NCI-H82 treated with DMSO at 0.1 percent for 48 hours (cell line): ENCODE data around the gene PRKCH.

ENCODE experiments used
- DNase-seq: peaks from one replicate; lab custom pipeline; 2025; ENCODE audit not compliant: unreplicated experiment; lab: John Stamatoyannopoulos, UW

The PRKCH gene

DNA sequence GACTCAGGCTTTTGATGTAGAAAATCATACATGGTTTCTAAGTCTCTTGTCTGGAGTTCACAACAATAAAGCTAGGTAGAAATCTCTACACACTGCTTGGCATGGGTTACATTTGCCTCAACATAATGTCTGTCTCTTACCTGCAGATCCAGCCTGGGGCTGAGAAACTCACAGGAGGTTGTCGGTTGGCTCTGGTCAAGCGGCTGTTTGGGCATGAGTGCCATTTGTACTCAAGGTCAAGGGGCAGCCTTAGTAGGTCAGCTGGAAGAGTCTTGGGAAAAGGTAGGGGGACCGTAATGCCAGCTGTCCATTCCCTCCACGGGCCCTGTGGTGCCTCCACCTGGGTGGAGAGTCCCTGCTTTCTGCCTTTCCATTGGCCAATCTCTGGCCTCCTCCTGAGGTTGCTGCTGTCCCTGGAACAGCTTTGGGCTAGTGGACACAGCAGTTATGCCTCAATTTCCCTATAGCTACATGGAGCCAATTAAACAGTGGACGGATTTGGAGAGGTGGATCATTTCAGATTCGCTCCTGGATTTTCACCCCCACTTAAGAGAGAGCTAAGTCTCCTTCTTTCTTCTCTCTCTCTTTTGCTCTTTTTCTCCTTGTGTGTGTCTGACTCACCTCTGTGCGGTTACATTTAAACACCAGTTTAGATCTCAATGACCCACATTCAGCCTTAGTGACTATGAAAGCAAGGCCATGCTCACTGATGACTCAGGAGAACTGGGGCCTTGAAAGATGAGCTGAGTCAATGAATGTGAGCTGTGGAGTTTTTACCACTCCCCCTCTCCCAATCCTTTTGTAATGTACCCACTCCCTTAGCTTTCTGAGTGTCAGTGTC, 241.2 kb downstream of the PRKCH start:
- no peak for DNase-seq

DNA sequence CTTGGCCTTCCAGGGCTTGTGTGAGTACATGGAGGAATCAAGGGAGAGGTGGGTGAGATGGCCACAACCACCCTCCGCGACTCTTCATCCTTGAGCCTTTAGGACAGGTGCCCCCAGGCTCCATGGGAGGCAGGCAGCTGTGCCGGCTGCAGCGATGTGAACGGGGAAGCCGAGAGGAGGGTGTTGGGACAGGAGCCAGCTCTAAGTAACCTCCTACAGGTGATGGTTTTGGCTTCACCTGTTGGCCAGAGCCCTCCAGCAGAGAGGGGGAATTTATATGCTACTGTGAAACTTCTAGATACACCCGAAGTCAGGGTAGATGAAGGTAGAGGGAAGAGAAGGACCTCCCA, 241.8 kb downstream of the PRKCH start:
- no peak for DNase-seq

DNA sequence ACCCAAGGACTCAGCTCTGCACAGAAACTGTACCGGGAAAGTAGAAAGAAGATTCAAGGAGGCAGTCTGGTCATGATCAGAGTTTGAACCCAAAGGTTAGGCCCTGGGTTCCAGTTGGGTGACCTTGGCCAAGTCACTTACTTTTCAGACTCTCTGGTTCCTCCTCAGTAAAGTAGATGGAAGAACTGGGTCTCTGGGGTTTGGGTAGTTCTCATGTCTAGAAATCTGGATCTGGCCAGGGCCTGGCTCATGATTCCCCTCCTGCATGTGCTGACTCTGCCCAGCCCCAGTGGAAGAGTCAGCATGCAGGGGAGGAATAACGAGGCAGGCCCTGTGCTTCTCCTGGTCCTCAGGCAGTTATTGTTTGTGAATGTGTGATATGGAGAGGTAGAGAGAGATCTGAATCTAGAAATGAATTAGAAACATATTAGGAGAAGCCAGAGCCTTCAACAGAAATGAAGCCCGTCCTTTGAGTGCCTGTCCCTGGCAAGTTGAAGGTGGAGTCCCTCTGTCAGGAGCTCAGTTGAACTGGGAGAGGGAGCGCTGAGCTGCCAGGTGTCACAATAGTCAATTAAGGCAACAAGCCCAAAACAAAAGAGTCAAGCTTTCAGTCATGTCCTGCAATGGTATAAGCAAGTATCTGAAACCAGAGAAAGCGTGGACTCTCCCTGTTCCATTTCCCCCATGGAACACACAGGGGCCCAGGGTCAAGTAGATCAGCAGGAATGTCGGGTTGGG, 242.7 kb downstream of the PRKCH start:
- DNase-seq = no peak

DNA sequence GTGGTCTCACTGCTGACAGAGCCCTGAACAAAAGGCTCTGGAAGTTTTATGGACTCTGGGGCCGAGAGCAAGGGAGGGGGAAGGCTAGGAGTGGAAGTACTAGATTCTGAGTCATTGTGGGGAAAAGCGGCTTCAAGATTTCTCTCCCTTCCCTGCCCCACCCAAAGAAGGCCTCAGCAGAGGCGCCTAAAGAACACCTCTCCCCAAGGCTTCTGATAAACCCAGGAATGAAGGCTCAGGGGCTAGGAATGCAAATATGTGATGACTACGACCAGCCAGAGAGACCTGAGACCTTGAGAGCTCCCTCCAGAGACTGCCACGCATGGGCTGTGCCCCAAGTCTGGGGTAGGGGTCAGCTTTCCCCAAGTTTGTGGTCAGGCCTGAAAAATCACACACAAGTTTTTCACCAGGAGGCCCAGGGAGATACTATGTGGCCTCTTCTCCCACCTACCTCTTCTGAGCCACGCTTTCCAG, 243.3 kb downstream of the PRKCH start:
- no peak for DNase-seq

DNA sequence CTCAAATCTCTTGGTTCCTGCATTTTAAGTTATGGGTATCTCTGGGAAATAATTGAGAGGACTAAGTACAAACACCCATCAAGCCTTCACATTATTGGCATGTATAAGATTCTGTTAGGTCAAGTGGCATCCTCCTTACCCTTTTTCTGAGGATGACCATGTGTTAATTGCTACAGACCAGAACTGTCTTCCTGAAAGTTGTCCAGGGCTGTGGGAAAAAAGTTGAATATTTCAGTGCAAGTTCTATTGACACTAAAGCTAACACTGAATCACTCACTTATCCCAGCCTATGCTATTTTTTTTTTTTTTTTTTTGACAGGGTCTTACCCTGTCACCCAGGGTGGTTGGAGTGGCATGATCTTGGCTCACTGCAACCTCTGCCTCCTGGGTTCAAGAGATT, 243.8 kb downstream of the PRKCH start:
- no peak for DNase-seq

DNA sequence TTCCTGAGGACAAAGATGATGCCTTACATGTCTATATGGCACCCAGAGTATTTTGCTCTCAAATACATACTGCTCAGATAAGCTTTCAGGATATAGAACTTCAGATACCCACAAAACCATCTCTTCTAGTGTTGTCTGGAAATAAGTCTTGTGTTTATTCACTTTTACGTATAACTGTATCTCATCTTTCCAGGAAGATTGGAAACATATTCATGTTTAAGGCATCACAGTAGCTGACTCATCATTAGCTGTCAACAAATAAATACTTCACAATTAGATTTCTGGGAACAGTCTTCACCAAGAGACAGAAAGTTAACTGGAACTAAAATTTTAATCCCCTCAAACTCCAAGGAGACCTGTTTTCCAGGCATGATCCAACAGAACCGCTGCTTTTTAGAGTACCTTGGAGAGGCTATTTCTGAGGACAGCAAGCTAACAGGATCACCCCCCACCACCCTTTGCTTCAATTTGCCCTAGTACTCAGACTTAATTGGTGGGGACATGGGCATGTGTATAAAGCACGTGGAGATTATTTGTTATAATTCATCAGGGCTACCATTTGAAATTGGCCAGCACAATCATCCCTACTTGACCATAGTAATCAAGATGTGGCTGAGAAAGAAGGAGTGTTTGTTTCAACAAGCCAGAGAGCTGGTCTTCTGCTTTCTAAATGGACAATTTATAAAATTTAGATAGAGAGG, 244.6 kb downstream of the PRKCH start:
- DNase-seq = no peak

DNA sequence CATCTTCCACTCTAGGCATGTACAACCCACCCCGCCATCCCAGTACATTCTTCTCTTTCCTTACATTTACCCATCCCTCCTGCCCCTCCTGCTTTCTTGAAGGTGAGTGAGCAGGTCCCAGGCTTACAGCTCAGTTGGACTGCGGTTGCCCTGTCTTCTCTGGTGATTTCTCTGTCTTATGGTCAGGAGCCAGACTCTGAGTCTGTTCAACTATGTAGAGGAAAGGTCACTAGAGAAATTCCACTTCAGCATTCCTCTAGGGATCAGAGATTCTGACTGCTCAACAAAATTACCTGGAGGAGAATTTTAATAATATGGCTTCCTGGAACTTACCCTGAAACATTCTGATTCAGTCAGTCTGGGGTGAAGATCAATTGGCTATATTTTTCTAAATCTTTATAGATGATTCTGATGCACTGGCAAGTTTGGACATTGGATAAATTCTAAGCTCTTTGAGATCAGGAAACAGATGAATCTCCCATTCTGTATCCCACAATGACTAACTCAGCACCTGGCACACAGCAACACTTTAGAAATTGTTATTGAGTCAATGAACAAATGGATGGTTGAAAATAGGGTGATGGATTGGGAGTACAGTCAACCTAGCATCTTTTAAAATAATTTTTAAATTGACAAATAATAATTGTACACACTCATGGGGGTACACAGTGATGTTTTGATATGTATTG, 245.3 kb downstream of the PRKCH start:
- no peak for DNase-seq

DNA sequence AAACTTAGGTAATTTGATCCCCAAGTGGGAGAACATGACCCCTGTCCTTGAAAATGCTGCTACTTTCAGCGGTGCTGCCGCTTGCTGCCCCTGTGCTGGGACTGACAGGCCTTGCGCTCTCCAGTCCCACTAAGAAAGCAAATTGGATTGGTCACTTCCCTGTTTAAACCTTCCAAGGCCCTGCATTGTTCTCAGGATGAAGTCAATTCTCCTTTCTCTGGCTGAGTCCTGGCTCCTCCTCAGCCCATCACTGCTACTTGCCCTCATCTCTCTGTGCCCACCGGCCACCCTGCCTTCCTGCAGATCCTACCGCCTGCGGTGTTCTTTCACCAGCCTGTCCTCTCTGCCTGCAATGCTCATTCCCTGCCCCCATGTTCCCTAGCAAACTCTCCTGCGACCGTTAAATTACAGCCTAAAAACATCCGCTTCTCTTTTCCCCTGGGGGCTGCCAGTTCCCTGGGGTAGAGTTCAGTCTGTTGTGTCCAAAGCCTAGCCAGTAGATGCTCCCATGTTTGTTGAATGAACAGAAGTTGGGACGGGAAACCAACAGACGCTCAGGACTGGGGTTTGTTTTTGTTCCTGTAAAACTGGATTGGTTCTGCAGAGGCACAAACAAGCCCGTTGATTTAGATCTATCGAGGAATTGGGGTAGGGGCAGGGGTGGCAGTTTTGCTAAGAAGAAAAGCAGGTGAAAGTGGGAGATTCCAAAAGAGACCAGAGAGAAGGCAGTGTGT, 246.6 kb downstream of the PRKCH start:
- DNase-seq = no peak

DNA sequence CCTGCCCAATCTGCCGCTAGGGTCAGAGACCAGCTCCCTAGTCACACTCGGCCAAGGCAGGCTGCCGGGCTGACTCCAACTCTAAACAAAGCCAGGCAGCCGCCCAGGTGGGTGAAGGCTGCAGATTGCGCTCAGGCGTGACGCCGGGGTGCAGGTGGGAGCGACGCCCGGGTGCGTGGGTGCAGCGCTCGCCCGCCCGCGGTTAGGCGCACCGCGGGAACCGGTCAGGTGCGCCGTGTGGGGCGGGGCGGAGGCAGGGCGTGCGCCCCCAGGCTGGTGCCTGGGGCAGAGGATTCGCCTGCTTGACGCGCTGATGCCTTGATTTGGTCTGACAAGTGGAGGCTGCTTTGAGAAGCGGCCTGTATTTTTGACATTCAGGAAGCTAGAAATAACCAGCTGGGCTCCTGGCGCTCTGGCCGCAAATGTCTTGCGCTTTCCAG, 247.2 kb downstream of the PRKCH start:
- no peak for DNase-seq

DNA sequence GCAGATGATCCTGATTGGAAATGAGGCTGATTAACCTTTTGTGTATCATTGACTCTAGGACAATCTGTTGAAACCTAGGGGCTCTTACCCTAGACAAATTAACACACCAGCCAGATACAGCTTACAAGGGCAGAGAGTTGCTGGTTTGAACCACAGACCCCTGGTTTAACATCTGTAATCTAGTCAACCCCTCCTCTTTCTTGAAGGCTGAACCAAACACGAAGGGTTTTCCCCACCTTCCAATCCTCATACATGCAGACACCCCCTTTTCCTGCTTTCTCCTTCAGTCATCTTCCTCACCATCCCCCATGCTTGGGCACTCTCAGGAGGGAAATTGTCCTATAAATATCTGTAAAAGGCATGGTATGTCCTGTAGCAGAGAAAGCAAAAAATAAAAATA, 247.9 kb downstream of the PRKCH start:
- no peak for DNase-seq

DNA sequence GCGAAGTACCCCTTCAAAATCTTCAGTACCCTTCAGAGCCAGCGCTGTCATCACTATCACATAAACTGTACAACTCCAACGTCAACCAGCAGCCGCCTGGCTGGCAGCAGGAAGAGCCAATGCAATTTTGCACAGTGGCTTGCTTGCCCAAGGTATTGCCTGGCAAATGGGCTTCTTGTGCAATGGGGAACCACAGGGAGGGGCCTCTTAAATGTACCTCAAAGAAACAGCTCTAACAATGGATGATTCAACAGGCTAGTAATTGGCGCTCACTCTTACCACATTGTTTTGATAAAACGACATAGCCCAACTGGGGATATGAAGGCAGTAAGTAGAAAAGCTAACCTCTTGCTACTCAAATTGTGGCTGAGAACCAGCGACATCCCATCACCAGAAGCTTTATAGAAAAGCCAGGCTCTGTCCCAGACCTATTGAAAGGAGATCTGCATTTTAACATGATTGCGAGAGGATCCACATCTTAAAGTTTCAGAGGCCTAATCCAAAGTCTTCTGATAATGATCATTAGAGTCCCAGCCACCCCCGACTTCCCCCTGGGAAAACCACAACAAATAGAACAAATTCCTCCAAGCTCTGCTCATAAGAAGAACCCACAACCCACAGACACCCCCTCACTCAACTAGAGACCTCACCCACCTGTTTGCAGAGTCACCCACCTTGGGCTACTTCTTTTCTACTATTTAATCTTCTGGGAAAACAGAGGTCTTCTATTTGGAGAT, 248.6 kb downstream of the PRKCH start:
- no peak for DNase-seq

DNA sequence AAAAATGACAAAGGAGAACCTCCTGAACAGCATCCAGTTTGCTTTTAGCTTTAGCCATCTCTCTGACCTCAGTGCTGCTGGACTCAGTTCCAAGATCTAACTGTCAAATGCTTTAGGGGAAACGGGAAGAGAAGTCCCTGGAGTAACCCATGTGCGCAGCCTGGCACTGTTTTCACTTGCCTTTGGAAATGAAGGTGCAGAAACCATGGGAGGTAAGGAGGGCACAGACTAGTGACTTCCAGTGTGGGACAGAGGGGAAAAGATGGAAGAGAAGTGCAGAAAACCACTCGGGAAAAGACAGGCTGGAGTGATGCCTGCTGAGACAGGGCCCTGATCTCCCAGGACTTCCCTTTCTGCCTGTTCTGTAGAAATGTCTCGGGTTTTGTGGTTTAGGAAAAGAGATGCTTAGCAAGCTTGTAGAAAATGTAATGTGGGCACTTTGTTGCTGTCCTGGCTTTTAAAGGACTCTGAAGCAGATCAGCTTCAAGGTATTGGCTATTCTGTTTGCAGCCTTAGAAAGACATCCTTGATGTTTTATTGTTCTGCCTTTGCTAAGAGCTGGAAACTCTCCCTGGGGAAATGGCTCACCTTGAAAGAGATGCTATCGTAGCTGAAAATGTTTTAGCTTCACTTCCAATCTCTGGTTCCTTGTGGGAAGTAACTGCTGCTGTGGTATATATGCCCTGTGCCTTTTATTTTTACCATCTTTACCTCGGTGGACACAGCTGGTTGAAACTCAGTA, 249.3 kb downstream of the PRKCH start:
- no peak for DNase-seq

DNA sequence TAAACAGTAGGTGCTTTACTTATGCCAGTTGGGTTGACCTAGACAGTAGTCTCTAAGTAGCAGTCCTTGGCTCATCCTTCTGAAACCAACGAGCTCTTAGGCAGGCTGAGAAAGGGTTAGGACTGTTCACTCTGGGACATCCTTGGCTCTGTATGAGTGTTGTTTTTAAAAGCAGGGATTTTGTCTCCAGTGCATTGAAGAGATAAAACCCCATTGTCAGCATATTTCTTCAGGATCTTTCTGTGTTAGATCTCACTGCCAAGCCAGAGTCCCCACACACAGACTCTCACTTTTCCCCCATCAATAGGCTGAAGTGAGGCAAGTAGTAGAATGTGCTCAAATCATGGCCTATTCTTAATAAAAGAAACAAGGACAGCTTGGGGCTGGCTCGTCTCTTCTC, 250.5 kb downstream of the PRKCH start:
- DNase-seq = no peak

DNA sequence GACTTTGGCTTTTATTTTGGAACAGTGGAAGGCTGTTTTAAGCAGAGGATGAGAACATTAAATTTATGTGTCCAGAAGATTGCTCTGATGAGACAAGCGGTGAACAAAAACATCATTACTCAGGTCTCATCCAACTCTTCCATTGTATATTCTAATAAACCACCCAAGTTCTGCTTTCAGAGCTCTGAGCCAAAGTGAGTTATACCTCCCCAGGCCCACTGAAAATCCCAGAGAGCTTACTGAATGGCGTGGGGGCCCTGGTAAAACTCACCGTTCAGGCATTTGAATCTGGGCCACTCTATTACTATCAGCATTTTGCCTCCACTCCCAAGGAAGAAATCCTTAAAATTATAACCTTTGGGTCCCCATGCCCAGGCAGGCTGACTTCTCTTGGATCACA, 251.9 kb downstream of the PRKCH start:
- DNase-seq = no peak

DNA sequence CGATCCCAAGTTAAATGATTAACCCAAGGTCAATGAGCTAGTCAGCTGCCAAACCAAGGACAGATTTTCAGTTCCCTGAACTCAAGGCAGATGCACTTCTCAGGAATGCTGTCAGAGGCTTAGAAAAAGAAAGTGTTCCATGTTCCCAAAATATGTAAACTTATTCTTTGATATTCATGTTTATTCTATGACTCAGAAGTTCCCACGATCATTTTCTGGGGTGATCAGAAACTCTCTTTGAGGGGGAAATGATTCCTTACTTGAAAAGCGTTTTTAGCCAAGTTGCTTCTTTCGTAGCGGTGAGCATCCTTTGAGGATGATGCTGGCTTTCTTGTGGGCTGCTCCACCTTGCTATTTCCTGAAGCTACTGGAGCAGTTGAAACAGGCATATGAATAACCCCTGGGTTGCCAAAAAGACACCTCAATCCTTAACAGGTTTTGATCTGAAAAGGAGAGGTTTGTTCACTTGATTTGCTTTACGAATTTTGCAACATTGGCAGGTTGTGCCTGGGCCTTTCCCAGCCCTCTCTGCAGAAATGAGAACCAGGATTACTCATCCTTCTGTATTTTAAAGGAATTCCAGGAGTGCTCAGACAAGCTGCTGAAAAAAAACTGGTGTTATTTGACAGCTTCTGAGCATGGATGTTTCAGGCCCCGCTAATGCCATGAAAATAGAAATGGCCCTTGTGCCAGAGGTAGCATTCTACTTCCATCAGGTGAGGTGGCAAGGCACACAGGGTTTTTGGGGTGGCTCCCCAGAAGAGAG, 252.6 kb downstream of the PRKCH start:
- DNase-seq = no peak

DNA sequence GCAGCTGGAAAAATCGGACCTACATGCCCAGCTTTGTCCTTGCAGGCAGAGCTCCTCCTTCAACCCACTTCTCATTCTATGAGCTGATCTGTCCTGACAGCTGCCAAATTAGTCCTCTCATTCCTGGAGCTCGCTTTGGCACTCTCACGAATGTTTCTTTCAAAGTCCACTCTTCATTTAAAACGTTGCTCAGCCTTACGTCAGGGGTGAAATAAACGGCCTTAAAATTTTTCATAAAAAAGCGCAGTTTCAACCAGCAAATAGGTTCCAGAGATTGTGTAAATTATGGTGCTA, 253.1 kb downstream of the PRKCH start:
- no peak for DNase-seq

DNA sequence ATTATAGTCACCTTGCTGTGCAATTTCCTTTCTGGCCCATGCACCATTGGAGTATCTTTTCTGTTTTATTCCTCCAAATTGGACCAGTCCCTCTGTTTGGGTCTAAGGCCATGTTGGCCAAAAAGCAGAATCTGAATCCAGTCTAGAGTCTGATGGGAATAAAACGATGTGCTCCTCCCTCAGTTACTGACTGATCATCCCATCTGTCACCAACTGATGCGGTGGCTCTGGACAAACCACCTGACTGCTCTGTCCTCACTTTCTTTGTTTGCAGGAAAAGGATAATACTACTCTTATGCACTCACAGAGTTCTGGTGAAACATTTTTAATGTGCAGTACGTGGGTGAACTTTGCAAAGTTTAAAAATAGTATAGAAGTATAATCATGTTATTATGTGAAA, 253.7 kb downstream of the PRKCH start:
- no peak for DNase-seq

DNA sequence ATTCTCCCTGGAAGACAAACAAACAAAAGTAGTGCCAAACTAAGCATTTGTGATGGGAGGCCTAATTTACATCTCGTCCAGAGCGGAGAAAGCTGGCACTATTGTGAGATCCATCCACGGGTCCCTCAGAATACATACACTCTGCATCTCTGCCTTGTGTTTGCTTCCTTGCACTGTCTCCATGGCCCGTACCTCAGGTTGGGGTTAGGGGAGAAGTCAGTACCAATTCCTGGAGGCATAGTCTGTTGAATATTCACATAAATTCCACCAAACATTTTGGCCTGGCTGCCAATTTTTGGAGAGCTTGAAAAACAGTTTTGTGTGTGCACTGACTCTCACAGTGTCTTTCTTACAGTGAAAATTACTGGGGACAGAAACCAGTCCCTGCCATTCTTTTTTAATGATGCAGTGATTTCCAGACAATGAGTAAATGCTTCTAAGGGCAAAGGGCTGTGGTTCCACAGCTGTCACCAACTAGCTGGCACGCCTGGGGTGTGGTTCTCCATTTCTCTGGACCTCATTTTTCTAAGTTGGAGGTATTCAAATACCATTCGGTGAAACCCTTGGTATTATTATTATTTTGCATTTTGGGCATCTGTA, 254.3 kb downstream of the PRKCH start:
- no peak for DNase-seq
